Neuronal stem cell (in vitro differentiated cells): ENCODE results near the gene PPL.

Experiments
- DNase-seq: peaks from one replicate; pipeline ENCODE4 v3.0.0-alpha.2; 2013; ENCODE audit warnings: low spot score
- H2AFZ ChIP-seq: one replicate; pipeline ENCODE4 v1.6.1; 2013; ENCODE audit warnings: mild to moderate bottlenecking, low read length, inconsistent platforms
- H2AK5ac ChIP-seq: 2 replicates; pipeline ENCODE4 v1.6.1; 2013; ENCODE audit warnings: low read depth, mild to moderate bottlenecking, inconsistent platforms, low read length, moderate library complexity, mixed read lengths
- H2BK120ac ChIP-seq: 2 replicates; pipeline ENCODE4 v1.6.1; 2013; ENCODE audit warnings: low read depth, mild to moderate bottlenecking, inconsistent platforms, low read length, moderate library complexity, mixed read lengths
- H2BK12ac ChIP-seq: one replicate; pipeline ENCODE4 v1.6.1; 2013; ENCODE audit warnings: low read length, inconsistent platforms
- H2BK15ac ChIP-seq: 2 replicates; pipeline ENCODE4 v1.6.1; 2013; ENCODE audit warnings: mild to moderate bottlenecking, low read length, inconsistent platforms, mixed read lengths
- H2BK5ac ChIP-seq: one replicate; pipeline ENCODE4 v1.6.1; 2013; ENCODE audit warnings: inconsistent platforms, mild to moderate bottlenecking, low read length, moderate library complexity
- H3K14ac ChIP-seq: one replicate; pipeline ENCODE4 v1.6.1; 2013; ENCODE audit warnings: low read length, inconsistent platforms
- H3K18ac ChIP-seq: 2 replicates; pipeline ENCODE4 v1.6.1; 2013; ENCODE audit warnings: low read length, inconsistent platforms
- H3K23ac ChIP-seq: 2 replicates; pipeline ENCODE4 v1.6.1; 2013; ENCODE audit warnings: low read depth, mild to moderate bottlenecking, mixed read lengths, low read length, inconsistent platforms; ENCODE audit not compliant: poor library complexity
- H3K27ac ChIP-seq: replicated peaks from 3 replicates; pipeline ENCODE4 v1.5.1; 2013; ENCODE audit warnings: low read length, inconsistent platforms
- H3K27me3 ChIP-seq, 3 experiments: 2 replicates each; pipeline ENCODE4 v1.6.1; 2013; ENCODE audit warnings: low read length in 3 of 3, mild to moderate bottlenecking in 2 of 3, inconsistent platforms in 1 of 3, low read depth in 1 of 3, mixed read lengths in 1 of 3, moderate library complexity in 1 of 3; ENCODE audit not compliant: control insufficient read depth in 3 of 3, insufficient read depth in 3 of 3
- H3K36me3 ChIP-seq, 2 donors: replicated peaks in 1 of 2; 2 replicates each; pipeline ENCODE4 v1.6.1; 2013; ENCODE audit warnings: low read length in 2 of 2; ENCODE audit not compliant: control insufficient read depth in 2 of 2, insufficient read depth in 2 of 2
- H3K4ac ChIP-seq: 2 replicates; pipeline ENCODE4 v1.6.1; 2013; ENCODE audit warnings: inconsistent platforms, mild to moderate bottlenecking, low read length, moderate library complexity
- H3K4me1 ChIP-seq, 2 donors: 1 replicate in 1 of 2; 2 replicates in 1 of 2; pipeline ENCODE4 v1.6.1; 2013; ENCODE audit warnings: low read length in 2 of 2, low read depth in 1 of 2; ENCODE audit not compliant: control insufficient read depth in 2 of 2, insufficient read depth in 1 of 2
- H3K4me2 ChIP-seq: one replicate; pipeline ENCODE4 v1.6.1; 2013; ENCODE audit warnings: mild to moderate bottlenecking, low read length, inconsistent platforms; ENCODE audit not compliant: insufficient read depth, poor library complexity, severe bottlenecking
- H3K4me3 ChIP-seq, 2 donors: 2 replicates each; pipeline ENCODE4 v1.5.1; 2013; ENCODE audit warnings: low read length in 2 of 2, mild to moderate bottlenecking in 2 of 2, inconsistent platforms in 1 of 2, moderate library complexity in 1 of 2
- H3K79me1 ChIP-seq: one replicate; pipeline ENCODE4 v1.6.1; 2013; ENCODE audit warnings: low read depth, mild to moderate bottlenecking, inconsistent platforms, low read length, moderate library complexity
- H3K9ac ChIP-seq: one replicate; pipeline ENCODE4 v1.6.1; 2013; ENCODE audit warnings: mild to moderate bottlenecking, low read depth, low read length, inconsistent platforms; ENCODE audit not compliant: poor library complexity
- H3K9me3 ChIP-seq, 2 donors: replicated peaks in 1 of 2; 2 replicates each; pipeline versions ENCODE3 to v1.6.1; 2013; ENCODE audit warnings: low read length in 2 of 2, mild to moderate bottlenecking in 2 of 2, inconsistent platforms in 1 of 2, low read depth in 1 of 2, mixed read lengths in 1 of 2, moderate library complexity in 1 of 2; ENCODE audit not compliant: control insufficient read depth in 2 of 2, insufficient read depth in 1 of 2
- H4K8ac ChIP-seq: one replicate; pipeline ENCODE4 v1.6.1; 2013; ENCODE audit warnings: low read depth, mild to moderate bottlenecking, inconsistent platforms, low read length, moderate library complexity
- H4K91ac ChIP-seq: one replicate; pipeline ENCODE4 v1.6.1; 2013; ENCODE audit warnings: low read length, low read depth, mild to moderate bottlenecking, inconsistent platforms; ENCODE audit not compliant: poor library complexity
- WGBS, 2 donors: extraction: QIAGEN DNeasy Blood & Tissue Kit; methylation state at CpG; one replicate each; pipeline ENCODE4 v1.1.7; 2013; ENCODE audit warnings: missing lambda C conversion rate in 2 of 2, mixed read lengths in 1 of 2; ENCODE audit not compliant: insufficient read length in 2 of 2, insufficient replicate concordance in 1 of 2; ENCODE audit errors: extremely low coverage in 2 of 2; 5-methylcytosine and 5-hydroxymethylcytosine counted together

Gene PPL

DNA sequence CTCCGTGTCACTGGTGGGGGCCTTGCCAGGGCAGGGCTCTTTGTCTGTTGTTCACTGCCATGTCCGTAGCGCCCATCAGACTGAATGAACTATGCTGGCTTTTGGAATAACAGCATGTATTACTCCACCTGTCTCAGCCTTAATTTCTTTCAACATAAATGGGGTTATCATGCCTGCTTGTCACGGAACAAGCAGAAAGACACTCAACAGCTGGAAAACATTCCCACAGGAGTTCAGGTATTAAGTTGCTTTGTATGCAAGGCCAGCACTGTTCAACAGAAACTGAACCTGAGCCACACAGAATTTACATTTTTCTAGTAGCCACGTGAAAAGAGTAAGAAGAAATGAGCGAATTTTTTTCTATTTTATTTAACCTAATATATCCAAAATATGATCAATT, 13.1 kb downstream of the PPL start:
- Histone ChIP-seq H2AFZ (no peak overlapping the region), H3K79me1 (no peaks in the 10 kb centered on the region), H3K9me3 (peaks cover 2 to 3% of the 10 kb centered on the region in 2 donors), H3K36me3 (no peaks in the 10 kb centered on the region), H3K4me2 (no peak overlapping the region), H3K4ac (no peak overlapping the region), H3K18ac (no peak overlapping the region), H4K91ac (no peak overlapping the region), H3K14ac (no peak overlapping the region), H3K23ac (no peak overlapping the region), H2BK12ac (no peak overlapping the region), H3K27me3 (peaks cover 0 to 31% (median 0%) of the 10 kb centered on the region in 3 experiments), H3K4me3 (no peak overlapping the region), H3K9ac (no peak overlapping the region), H2BK120ac (no peak overlapping the region), H2BK5ac (no peak overlapping the region), H2AK5ac (no peak overlapping the region), H4K8ac (no peak overlapping the region), H3K27ac (no peak overlapping the region), H3K4me1 (peaks cover 0 to 4% of the 10 kb centered on the region in 2 donors), H2BK15ac (no peak overlapping the region)
- DNase-seq, result no peak
- no CpG with 5 or more reads among the region's 6 CpGs for WGBS, 2 donors

GRCh38 chr16:4922721-4923342, 14.1 kb downstream of the PPL start:
- Histone ChIP-seq H2AK5ac (no peak overlapping the region), H3K23ac (no peak overlapping the region), H3K27ac (no peak overlapping the region), H3K4me3 (no peak overlapping the region), H2BK120ac (no peak overlapping the region), H3K79me1 (no peaks in the 10 kb centered on the region), H3K36me3 (no peaks in the 10 kb centered on the region), H2BK12ac (no peak overlapping the region), H2BK5ac (peak overlapping the region; percentile 2), H2BK15ac (no peak overlapping the region), H3K14ac (no peak overlapping the region), H2AFZ (no peak overlapping the region), H3K9ac (no peak overlapping the region), H3K4me1 (peaks cover 0 to 8% of the 10 kb centered on the region in 2 donors), H4K8ac (no peak overlapping the region), H3K9me3 (peaks cover 2 to 3% of the 10 kb centered on the region in 2 donors), H3K4me2 (no peak overlapping the region), H3K27me3 (peaks cover 0 to 31% (median 0%) of the 10 kb centered on the region in 3 experiments), H3K18ac (peak overlapping the region; percentile 50), H4K91ac (no peak overlapping the region), H3K4ac (no peak overlapping the region)
- no peak for DNase-seq
- WGBS, 2 donors, result no CpG with 5 or more reads among the region's 18 CpGs

GRCh38 chr16:4920826-4921225, 16.1 kb downstream of the PPL start:
- Histone ChIP-seq H3K4me1 (peaks cover 0 to 8% of the 10 kb centered on the region in 2 donors), H3K27ac (no peak overlapping the region), H4K8ac (no peak overlapping the region), H3K79me1 (no peaks in the 10 kb centered on the region), H2BK15ac (no peak overlapping the region), H2BK5ac (no peak overlapping the region), H3K4me3 (no peak overlapping the region), H2AK5ac (no peak overlapping the region), H3K9me3 (no peaks in the 10 kb centered on the region), H3K9ac (no peak overlapping the region), H2BK12ac (no peak overlapping the region), H3K14ac (no peak overlapping the region), H3K18ac (peak overlapping the region; percentile 20), H4K91ac (no peak overlapping the region), H2BK120ac (peak overlapping the region; percentile 22), H3K36me3 (no peaks in the 10 kb centered on the region), H3K4me2 (no peak overlapping the region), H3K27me3 (peaks cover 0 to 31% (median 0%) of the 10 kb centered on the region in 3 experiments), H3K4ac (no peak overlapping the region), H2AFZ (no peak overlapping the region), H3K23ac (no peak overlapping the region)
- DNase-seq, result no peak
- no CpG with 5 or more reads among the region's 5 CpGs for WGBS, 2 donors

DNA sequence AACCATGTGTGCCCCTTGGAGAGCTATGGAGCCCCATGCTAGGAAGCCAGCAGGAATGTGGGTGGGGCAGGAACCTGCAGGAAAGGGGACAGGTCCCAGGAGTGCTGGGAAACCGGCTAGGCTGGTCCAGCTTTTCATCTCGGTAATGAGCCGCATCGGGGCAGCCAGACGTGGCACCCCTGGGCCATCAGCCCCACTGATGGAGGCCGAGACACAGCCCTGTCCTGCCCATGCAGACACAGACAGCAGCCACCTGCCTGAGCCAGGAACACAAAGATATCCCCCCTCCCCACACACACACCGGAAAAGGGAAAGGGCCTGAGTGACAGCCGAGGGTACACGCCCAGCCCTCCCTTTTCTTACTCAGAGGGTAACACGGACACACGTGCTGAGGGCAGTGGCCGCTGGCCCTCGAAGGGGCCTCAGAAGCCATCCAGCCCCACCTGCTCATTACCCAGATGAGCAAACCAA, 18.1 kb downstream of the PPL start:
- no peak overlapping the region for H3K4me3 ChIP-seq
- peaks cover 0 to 15% (median 0%) of the 10 kb centered on the region in 3 experiments for H3K27me3 ChIP-seq
- H3K27ac ChIP-seq, result no peak overlapping the region
- H2BK15ac ChIP-seq, result peak overlapping the region; percentile 34
- H3K36me3 ChIP-seq, result no peaks in the 10 kb centered on the region
- no CpG with 5 or more reads among the region's 13 CpGs for WGBS, 2 donors
- H2AK5ac ChIP-seq, result peak overlapping the region; percentile 94
- peak overlapping the region; percentile 21 for H2BK5ac ChIP-seq
- H2BK12ac ChIP-seq, result no peak overlapping the region
- peaks cover 0 to 6% of the 10 kb centered on the region in 2 donors for H3K4me1 ChIP-seq
- no peak overlapping the region for H3K14ac ChIP-seq
- H4K91ac ChIP-seq, result no peak overlapping the region
- no peaks in the 10 kb centered on the region for H3K9me3 ChIP-seq
- peak overlapping the region; percentile 67 for H2BK120ac ChIP-seq
- peak overlapping the region; percentile 50 for H3K9ac ChIP-seq
- DNase-seq, result no peak
- peak overlapping the region; percentile 84 for H3K18ac ChIP-seq
- H3K23ac ChIP-seq, result peak overlapping the region; percentile 70
- H2AFZ ChIP-seq, result peak overlapping the region; percentile 59
- no peak overlapping the region for H3K4me2 ChIP-seq
- H3K4ac ChIP-seq, result no peak overlapping the region
- no peaks in the 10 kb centered on the region for H3K79me1 ChIP-seq
- no peak overlapping the region for H4K8ac ChIP-seq
